Activated CD8-positive, alpha-beta memory T cell treated with anti-CD3 and anti-CD28 coated beads, Interleukin-2, amount 50 U/mL, for 1 hour (primary cell): ENCODE results near the gene GNAZ.

ENCODE experiments used
- DNase-seq: peaks from one replicate; pipeline ENCODE4 v3.0.0-alpha.2; 2020; ENCODE audit errors: extremely low read depth

The GNAZ gene

DNA sequence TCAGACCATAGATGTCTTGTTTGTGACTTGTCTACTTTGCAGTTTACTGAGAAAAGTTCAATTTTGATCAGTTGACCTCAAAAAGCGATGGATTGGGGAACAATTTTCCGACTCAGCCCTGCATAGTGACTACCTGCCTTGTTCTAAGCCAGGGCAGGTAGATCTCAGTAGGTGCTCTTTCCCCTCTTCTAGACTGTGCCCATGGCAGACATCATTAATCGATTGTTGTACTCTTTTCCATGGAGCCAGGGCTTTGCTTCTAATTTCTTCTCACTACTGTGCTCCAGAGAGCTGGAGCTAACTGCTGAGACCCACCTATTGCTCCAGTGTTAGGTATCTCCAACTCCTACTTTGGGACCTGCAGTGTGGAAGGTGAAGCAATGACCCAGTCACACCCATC, 84.8 kb downstream of the GNAZ start:
- no peak for DNase-seq

DNA sequence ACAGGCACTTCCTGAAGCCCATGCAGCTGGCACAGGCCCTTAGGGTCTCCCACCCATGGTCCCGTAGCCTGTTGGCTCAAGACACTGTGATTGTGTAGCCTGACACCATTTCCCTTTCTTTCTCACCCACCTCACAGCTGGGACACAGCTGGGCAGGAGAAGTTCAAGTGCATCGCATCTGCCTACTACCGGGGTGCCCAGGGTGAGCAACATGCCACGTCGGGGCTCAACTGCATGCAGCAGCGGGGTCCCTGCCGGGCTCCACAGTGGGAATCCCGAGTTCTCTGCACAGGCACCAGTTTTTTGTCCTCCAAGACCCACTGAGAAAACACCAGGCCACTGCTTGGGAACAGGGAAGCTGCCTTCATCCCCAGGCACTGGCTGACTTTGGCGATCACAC, 85.5 kb downstream of the GNAZ start:
- DNase-seq = no peak

DNA sequence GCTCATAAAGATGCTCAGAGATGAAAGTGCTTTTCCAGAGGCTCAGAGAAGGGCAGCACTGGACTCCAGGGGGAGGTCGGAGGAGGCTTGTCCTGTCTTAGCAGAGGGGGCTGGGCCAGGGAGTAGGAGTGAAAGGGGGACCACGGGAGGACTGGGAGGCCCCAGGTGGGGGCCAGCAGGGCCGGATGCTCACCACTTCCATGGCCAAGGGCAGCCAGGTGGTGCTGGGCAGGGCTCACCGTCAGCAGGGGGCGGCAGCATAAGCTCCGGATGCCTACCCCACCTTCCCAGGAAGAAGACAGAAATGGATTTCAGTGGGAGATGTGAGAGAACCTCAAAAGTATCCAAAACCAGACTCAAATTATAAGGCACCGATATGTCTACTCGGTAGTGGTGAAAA, 86.0 kb downstream of the GNAZ start:
- DNase-seq = no peak

DNA sequence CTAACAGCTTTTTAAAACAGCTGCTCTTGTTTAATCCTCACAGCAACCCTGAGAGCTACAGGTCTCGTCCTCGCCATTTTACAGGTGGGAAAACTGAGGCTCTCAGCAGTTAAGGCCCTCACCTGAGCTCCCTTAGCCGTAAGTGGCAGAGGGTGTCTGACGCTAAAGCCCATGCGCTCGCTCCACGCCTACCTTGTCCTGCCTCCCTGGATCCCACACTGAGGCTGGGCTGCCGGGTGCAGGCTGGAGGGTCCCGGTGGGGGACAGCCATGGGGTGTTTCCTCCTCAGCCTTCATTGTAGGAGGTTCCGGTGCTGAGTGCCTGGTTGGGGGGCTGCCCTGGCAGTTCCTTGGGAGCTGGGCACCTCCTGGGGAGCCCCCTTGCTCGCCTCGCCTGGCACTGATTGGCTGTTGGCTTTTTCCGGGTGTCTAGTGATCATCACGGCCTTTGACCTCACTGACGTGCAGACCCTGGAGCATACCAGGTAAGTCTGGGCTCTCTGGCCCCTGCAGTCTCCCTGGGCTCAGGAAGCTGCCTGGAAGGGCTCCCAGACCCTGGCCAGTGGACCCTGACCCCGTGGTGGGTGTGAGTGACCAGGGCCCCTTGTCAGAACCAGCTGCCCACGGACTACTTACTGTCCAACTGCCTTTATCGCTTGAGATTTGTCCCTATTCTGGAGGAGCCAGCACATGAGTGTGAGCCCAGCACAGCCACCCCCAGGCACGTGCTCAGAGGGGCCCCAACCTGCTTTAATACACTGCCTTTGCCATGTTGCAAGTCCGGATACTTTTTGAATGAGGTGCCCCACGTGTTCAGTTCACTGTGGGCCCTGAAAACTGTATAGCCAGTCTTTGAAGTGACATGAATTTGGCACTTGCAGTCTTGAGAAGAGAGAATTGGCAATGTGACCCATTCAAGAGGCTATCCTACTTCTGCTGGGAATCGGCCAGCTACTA, 87.5 kb downstream of the GNAZ start:
- no peak for DNase-seq

DNA sequence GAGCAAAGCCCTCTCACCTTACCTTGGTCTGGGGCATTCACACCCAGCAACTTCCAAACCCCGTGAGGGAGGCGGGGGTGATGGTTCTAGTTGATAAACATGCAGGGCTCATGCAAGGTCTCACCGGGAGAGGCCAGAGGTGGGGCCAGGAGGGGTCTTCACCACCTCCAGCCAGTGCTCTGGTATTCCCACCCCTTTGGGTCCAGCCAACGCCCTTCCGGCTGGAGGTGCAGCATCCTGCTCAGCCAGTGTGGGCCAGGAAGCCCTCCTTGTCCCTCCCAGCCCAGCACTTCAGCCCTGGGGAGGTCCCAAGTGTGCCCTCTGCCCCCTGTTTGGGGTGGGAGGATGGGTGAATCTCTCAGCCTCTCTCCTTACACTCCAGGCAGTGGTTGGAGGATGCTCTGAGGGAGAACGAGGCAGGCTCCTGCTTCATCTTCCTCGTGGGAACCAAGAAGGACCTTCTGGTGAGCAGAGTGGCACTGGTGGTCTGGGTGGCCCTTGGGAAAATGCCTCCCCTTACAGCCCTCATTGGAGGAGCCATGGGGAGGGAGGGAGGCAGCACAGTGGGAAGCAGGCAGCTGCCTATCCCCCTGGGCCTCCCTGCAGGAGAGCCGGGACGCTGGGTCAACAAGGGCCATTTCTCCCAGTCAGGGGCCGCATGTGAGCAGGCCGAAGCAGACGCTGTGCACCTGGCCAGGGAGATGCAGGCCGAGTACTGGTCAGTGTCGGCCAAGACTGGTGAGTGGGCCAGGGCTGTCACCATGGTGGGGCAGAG, 88.4 kb downstream of the GNAZ start:
- DNase-seq = no peak

DNA sequence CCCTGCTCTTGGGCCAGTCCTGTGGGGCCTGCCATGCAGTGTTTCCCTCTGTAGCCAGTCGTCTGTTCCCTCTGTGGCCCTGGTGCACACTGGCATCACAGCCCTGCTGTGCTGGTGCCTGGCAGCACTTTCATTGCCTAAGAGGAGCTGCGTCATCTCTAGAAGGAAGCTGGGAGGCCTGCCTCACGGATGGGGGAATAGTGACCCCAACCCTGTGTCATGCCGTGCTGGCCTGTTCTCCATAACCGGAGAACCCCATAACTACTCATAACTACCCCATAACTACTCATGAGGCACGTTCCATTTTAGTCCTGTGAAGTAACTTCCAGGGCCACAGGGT, 88.9 kb downstream of the GNAZ start:
- DNase-seq = no peak

DNA sequence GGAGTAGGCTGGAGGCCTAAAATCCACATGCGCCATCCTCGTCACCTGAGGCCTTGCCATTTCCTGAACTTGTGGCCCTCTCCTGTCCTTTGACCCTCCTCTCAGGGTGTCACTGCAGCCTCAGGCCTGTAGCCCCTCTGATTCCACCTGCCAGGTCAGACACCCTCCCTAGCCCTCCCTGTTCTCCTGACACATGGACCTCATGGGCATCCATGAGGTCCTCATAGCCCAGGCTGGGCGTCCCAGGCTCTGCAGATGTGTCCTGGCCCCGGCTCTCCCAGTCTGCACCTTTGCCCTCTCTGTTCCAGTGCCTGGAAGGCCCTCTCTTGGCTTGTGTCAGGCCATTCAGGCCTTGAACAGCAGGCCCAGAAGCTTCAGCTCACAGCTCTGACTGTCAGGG, 90.7 kb downstream of the GNAZ start:
- no peak for DNase-seq

DNA sequence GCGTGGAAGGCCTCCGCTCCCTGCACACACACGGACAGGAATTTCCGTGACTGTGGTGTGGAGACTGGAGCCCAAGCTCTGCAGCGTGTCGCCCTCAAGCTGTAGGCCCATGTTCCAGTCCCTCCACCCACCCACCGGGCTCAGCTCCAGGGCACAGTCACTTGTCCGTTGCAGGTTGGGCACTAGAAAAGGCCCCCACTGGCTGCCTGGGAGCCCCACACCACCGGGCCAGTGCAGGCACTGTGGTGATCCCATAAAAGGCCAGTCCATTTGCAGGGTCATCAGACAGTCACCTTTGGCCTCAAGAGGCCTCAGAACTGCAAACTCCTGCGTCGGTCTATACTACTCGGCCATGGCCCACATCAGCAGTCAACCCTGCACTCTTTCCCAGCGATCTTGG, 91.3 kb downstream of the GNAZ start:
- DNase-seq = no peak

DNA sequence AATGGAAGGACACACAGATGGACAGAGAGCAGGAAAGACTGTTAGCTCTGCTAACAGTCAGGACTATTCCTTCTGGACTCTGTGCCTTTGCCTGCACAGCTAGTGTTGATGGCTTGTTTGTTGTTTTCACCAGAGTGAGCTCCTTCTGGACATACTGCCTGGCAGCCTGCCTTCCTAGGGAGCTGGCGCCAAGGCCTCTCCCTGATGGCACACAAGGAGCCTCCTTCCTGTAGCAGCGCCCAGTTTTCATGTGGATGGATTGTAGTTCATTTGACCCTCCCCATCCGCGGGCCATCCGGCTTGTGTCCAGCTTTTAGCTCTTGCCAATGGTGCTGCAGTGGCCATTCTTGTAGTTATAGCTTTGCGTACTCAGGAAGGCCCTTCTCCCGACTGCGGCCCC, 93.3 kb downstream of the GNAZ start:
- no peak for DNase-seq

DNA sequence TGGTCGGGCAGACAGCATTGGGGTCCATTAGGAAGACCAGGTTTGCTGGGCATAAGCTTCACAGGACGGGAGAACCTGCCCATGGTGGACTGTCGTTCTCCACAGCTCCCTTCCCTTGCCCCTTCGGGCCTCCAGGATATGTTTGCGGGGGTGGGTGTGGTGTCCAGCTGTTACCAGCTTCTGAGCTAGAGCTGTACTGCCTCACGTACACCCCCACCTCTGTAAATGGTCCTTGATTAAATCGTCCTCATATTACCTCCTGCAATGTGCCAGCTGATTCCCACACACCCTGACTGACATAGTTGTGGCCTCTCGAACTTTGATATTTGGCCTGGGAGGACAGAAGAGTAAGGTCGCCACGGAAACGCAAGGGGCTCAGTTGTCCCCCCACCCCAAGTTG, 93.8 kb downstream of the GNAZ start:
- no peak for DNase-seq

DNA sequence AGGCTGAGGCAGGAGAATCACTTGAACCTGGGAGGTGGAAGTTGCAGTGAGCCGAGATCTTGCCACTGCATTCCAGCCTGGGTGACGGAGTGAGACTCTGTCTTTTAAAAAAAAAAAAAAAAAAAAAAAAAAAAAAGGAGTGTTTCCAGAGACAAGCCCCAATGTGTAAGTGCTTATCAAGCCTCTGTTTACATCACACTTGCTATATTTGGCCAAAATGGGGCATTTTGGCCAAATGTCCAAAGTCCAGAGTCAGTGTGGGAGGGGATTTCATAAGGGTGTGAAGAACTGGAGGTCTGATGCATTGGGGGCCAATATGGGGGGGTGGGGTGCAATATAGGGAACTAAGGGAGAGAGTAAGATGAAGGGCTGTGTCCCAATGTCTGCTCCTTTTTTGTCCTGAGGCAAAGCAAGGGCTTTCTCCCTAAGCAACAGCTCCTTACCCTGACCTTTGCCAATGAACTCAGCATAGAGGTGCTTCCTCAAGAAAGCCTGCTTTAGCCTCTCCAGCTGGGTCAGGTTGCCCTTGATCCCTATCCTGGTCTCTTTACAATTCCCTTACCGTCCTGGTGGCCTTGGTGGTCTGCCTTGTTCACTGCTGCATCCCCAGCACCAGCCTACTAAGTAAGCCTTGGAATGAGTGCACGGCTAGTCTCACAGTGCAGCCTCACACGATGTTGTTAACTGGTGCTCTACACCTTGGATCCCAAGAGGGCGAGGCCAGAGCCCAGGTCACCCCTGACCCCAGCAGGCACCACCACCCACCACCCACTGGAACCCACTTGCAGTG, 95.9 kb downstream of the GNAZ start:
- no peak for DNase-seq

DNA sequence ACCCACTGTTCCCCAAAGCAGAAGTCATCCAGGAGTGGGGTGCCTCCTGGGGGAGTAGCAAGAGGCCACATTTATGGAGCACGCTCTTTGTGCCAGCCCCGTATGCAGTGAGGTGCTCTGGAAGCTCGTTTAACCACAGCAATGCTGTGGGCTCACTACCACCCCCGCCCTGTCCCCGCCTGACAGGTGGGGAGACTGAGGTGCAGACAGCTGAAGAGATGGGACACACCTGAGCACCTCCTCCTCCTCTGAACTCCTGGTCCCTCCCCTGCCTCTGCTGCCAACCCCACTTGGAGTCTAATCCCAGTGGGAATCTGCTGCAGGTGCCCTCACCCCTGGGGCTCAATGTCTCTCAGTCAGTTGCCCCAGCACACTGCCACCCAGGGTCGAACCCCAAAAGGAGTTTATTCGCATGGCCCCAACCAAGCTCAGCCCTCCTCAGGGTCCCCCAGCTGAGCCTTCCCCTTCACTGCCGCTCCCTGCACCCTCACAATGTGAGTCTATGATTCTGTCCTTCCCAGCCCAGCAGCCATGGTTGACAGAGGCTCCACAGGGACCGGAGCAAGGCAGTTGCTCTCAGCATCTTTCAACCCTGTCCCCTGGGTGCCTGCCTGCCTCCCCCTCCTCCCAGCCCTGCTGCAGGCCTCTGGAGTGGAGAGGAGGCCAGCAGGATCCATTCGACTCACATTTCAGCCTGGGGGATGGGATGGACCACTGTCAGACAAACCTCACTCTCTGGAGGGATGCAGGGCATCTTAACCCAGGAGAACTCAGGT, 96.7 kb downstream of the GNAZ start:
- DNase-seq = no peak

DNA sequence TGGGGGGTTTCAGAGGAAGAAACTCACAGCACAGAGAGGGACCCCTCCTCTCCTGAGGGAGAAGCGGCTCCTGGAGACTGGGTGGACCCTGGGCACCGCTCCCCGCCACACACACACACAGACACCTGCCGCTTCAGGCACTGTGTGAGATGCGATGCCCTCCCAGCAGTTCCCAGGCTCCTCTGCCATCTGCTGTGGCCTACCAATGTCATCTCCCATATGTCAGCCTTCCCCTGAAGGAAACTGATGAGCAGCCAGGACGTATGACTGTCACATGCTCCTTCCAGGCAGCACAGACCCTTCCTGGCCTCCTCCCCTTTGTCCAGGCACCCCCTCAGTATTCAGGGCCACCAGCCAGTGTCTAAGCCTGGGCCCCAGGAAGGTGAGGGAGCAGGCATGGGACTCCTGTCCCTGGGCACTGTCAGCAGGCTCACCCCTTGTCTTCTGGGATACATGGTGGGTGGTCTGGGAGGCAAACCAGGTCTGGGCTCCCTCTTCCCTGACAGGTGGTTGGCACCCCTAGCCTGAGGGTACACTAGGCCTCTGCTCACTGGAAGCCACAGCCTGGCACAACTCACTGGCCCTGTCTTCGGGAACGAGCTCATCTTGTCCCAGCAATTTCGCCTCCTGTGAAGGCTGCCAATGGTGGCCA, 98.2 kb downstream of the GNAZ start:
- no peak for DNase-seq

DNA sequence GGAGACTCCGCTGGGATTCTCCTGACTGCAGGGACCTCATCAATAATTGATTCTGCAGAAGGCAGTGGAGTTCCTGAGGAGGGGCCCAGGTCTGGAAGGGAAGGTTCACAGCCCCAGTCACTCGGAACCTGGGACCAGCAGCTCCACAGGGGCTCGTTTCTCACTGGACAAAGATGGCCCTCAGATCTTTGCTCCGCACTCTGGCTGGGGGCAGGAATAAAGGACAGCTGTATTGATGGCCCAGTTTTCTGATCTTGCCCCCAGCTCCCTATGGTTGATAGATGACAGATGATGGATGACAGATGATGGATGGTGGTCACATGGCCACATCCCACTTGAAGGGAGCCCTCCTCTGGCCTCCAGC, 98.7 kb downstream of the GNAZ start:
- no peak for DNase-seq
